Measurements from ENCODE around the gene MERTK.
"Not testable (repeated sequence)": the region's sequence is repeated elsewhere in the genome, so short reads cannot be mapped to it uniquely, and the experiment has no call there.

The MERTK gene

DNA sequence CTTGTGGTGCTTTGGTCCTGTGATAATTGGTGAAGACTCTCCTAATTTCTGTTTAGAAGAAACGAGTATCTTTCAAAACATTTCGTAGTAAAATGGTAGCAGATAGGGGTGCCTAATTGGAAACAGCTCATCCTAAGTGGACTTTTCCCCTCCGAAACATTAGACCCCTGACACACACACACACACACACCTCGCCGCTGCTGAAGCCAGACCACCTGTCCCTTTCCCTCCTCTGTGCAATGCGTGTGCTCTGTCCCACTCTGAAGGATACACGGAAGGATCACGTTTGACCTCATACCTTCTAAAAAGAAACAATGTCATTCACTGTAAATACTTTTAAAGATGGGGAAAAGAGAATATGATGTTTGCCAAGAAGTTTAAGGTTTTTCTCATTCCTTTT lies 120.4 kb downstream of the MERTK start:
- DNase-seq, result no peak

DNA sequence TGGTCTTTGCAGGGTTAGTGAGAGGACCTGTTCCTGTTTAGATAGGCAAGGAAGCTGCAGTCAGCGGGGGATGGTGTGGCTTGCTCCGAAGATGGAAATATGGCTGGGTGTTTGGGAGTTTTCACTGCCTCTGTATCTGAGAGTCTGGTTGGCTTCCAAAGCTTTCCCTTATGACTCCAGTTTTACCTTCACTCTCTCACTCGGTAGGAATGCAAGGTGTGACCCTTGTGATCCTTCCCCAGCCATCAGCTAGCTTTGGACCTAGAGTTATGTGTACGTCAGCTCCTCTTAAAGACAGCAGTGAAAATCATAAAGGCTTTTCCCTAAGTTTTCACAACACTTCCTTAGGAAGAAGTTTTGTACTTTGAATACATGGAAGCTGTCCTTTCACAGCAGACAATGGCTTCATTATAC lies 121.2 kb downstream of the MERTK start:
- no peak for DNase-seq

DNA sequence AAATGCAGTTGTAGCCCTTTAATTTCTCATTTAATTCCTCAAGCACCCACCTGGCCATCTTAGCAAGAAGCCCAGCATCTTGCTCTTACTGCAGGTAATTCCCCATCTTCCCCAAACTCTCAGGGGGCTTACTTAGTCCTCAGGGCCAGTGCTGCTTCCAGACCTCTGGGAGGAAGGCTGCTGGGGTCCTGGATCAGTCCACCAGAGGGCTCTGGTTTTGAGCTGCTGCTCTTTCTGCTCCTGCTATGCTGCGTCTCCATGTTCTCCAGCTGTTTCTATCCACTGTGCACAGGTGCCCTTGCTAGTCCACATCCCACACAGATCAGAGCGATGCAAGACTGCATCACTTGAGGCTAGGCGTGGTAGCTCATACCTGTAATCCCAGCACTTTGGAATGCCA lies 122.2 kb downstream of the MERTK start:
- no peak for DNase-seq

DNA sequence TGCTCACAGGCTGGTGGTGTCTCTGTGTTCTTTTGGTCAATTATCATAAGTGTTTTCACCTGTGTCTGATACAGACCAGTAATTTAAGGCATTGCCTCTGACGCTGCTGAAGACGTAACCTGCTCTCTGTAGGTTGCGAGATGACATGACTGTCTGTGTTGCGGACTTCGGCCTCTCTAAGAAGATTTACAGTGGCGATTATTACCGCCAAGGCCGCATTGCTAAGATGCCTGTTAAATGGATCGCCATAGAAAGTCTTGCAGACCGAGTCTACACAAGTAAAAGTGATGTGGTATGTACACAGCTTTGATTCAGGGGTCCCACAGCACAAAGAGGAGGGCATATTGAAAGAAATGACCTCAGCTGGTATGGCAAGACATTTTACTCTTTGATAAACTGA lies 122.9 kb downstream of the MERTK start:
- DNase-seq, result no peak

DNA sequence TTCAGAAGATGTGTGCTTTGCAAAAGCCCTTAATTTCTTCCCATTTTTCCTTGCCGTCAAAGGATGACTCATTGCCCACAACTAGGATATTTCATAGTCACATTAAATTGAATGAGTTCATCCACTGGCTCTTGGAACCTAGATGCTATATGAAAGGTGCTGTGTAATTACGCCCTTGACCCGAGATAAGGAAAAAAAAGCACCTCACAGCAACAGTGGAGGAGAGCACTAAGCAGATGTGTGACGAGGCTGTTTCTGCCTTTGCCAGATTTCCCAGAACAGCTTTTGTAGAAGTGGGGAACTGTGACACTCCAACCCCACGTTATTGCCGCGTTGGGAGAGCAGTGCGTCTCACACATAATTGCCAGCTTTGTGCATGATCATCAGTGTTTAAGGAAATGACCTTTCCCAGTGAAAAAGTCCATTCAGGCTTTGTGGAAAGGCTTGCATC lies 123.4 kb downstream of the MERTK start:
- no peak for DNase-seq

DNA sequence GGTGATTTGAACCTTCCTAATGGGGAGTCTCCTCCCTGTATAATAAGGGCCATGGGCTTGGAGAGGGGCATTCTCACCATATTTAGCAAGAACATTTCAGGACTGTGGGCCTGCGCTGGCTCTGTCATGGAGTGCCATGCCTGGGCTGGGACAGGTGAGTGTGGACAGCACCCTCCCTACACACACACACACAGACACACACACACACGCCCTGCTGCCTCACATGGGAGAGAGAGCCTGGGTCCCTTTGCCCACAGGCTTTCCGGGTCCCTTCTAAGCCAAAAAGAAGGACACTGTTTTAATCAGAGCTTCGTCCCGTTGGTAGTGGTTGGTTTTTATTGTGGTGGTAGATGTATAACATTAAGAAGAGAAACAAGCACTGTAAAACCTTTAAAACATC lies 125.3 kb downstream of the MERTK start:
- no peak for DNase-seq

DNA sequence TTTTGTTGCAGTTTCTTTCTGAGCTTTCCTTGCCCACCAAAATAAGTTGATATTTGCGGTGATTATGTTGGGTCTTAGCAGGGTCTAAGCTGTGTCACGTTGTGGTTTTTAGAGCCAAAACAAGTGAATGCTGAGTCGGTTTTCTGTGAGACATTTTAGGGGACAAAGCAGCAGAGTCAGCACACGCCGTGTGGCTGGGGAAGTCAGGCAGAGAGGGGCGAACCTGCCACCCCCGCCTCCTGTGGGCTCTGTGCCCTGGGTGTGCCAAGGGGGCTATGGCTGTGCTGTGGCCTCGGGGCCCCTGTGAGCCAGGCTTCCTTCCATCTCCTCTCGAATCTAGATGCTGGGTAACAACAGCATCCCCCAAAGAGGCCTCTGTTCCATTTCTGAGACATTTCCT lies 125.8 kb downstream of the MERTK start:
- DNase-seq, result no peak

DNA sequence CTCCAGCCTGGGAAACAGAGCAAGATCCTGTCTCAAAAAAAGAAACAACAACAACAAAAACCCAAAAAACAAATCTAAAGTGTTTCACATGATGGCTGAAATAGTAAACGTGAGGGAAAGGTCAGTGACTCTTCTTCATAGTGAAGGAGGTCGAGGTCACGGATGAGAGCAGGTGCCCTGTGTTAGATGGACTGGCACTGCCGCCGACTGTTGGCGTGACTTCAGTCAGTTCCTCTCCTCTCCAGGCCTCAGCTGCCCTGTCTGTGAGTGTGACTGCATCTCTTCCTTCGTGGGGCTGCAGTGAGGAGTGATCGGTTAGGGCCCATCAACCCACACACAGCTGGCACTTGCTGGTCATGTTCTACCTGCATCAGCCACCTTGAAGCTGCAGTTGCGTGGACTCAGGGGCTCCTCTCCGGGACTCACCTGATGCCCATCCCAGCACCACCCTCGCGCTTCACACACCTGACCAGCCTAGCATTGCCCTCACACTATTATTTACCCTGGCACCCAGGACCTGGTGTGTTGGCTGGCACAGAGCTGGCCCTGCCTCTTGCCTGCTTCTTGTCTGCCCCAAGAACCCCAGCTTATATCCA lies 126.6 kb downstream of the MERTK start:
- DNase-seq, result no peak

DNA sequence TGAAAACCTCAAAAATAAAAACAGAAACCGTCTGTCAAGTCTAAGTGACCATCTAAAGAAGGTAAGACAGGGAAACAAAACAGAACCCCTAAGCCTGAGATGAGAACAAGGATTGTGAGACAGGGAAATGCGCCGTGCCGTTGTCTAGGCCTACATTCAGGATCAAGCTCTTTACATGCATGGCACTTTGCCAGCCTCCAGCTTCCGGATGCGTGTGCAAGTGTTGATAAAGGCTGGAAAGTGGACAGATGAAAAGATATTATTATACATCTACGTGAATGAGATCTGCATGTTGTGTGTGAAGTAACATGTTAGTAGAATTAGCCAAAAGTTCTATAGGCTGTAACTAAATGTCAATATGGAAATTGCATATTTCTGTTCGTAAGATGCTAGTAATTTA lies 128.1 kb downstream of the MERTK start:
- DNase-seq, result no peak

DNA sequence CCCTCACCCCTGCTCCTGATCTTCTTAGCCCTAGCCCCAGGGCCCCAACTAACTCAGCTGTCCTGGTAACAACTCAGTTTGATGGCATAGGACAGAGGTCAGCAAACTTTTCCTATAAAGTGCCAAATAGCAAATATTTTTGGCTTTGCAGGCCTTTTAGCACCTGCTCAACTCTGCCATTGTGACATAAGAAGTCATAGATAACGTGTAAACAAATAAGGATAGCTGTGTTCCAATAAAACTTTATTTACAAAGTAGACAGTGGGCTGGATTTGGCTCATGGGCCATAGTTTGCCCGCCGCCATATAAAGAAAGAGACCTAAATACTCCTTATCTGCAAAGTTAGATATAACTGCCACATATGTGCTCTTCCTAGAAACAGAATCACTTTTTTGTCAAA lies 129.4 kb downstream of the MERTK start:
- no peak for DNase-seq

DNA sequence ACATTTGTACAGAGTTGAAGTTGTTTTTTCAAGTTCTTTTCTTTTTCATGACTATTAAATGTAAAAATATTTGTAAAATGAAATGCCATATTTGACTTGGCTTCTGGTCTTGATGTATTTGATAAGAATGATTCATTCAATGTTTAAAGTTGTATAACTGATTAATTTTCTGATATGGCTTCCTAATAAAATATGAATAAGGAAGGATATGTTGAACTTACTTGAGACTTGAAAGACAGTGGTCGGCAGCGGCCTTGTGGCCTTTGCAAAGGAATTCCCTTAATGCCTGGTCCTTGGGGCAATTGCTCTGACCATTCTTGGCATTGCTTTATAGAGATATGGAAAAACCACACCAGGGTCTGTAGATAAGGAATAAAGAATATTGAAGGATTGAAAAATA lies 130.8 kb downstream of the MERTK start:
- DNase-seq, result no peak

DNA sequence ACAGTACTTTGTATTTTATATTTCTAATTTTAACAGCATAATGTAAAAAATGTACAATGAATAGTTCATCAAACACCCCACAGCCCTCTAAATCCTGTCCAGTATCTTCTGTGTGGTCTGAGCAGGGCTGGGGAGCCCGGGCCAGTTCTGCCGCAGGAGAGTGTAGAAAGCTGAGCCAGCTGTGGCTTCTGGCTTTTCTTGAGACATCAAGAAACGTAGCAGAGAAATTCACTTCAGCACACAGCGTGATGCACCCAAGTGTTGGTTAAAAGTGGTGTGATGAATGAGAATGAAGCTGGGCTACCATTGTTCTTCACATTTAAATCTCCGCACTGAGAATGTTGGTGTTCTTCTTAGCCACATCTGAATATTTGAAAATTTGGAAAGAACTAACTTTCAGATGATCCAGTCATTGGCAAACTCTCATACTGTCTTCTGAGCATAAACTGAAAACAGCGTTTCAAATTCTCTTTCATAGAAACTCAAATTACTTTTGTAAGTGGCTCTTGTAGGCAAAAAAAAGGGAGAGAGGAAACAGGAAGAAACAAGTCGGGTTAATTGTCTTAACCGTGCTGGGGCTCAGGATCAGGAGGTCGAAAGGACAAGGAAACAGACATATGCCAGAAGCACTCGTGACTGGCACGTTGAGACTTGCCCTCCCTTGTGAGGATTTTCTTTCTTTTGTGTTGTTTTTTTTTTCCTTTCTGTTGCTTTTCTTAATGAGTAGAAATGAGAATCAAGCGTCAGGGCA lies 133.2 kb downstream of the MERTK start:
- peak; percentile 55 for DNase-seq

DNA sequence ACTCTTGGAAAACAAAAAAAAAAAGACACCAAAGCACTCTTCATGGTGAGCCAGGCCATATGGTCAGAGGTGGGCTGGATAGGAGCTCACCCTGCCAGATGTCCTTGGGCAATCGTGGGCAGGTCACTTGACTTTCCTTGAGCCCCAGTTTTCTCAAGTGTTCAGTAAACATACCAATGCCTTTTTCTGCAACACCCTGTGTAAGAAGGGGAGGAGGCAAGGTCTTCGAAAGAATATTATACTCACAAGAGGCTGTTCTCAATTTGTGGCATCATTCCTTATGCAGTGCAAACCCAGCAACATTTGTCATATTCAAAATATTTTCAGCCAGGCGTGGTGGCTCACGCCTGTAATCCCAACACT lies 133.8 kb downstream of the MERTK start:
- peak; percentile 38 for DNase-seq

DNA sequence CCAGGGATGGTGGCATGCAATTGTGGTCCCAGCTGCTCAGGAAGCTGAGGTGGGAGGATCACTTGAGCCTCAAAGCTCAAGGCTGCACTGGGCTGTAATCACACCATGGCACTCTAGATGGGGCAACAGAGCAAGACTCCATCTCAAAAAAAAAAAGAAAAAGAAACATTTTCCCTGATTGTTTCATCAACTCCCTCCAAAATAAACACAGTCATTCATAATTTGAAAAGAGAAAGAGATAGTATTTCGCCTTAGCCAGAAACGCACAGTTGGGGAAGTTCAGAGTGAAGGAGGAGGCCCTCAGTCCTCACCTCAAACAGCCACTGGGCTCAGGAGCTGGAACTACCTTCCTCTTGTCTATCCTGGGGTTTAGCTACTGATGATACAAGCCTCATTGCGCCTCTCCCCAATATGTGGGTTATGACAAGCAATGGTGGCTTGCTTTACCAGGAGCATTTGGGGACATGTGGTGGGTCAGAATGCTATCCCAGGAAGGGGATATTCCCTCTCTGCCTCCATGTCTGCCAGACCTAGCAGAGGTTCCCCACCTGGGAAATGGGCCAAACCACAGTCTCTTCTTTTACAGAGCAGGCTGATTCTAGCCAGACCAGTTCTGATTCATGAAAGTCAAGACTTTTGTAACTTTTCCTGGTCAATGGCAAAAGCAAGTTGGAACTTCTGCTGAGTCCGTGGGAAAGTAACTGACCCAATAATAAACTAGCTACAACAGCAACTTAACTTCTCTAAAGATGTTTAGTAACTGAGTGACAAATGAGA lies 134.5 kb downstream of the MERTK start:
- DNase-seq, result peak; percentile 21

DNA sequence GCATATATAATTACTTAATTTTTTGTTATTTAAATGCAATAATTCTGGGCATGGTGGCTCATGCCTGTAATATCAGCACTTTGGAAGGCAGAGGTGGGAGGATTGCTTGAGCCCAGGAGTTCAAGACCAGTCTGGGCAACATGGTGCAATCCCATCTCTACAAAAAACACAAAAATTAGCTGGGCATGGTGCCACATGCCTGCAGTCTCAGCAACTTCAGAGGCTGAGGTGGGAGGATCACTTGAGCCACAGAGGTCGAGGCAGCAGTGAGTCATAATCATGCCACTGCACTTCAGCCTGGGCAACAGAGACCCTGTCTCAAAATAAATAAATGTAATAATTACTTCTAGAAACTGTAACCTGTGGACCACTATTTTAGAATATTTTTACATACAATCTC lies 135.2 kb downstream of the MERTK start:
- peak; percentile 21 for DNase-seq

DNA sequence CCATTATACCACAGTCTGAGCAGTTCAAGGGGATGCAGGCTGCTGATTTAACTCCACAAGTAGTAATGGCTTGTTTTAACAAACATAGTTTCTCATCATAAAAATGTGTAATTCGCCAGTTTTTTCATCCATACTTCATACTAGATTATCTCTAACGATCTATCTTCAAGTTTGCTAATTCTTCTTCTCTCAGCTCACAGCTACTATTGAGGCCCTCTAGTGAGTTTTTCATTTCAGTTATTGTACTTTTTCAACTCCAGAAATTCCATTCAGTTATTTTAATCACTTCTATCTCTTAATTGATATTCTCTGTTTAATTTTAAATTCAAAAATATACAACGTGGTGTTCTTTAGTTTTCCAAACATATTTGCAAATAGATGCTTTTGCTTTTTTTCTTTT lies 136.5 kb downstream of the MERTK start:
- no peak for DNase-seq

DNA sequence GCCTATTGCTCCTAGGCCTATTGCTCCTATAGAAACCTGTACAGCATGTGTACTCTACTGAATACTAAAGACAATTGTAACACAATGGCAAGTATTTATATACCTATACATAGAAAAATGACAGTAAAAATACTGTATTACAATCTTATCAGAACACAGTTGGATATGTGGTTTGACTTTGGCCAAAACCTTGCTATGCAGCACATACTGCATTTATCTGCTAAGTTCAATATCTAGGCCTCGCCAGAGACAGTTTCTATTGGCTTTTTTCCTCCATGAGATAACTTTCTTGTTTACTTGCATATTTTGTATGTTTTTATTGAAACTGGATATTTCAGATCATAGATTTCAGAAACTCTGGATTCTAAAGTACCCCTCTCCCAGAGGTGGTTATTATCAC lies 137.4 kb downstream of the MERTK start:
- DNase-seq, result no peak

DNA sequence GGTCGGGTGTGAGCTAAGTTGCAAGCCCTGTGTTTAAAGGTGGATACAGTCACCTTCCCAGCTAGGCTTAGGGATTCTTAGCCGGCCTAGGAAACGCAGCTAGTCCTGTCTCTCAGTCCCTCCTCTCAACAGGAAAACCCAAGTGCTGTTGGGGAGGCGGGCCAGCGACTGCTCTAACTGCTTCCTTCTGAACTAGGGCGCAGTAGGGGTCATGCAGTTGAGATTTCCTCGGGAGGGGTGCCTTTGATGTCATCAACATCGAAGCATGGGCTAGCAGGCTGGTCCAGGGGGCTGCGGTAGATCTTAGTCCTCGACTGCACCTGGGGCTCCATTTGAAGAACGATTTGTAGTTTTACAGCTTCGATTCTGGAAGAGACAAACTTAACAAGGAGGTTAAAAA lies 141.1 kb downstream of the MERTK start:
- not testable (repeated sequence) for DNase-seq

DNA sequence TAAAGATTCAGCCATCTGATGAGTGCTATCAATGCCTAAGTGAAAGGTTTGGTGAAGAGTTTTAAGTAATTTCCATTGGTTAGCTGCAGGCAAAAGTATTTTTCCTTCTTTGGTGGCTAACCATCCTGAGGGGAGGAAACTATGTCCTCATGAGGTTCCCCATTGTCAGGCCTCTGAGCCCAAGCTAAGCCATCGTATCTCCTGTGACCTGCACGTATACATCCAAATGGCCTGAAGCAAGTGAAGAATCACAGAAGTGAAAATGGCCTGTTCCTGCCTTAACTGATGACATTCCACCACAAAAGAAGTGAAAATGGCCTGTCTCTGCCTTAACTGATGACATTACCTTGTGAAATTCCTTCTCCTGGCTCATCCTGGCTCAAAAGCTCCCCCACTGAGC lies 141.7 kb downstream of the MERTK start:
- DNase-seq, result peak; percentile 36

DNA sequence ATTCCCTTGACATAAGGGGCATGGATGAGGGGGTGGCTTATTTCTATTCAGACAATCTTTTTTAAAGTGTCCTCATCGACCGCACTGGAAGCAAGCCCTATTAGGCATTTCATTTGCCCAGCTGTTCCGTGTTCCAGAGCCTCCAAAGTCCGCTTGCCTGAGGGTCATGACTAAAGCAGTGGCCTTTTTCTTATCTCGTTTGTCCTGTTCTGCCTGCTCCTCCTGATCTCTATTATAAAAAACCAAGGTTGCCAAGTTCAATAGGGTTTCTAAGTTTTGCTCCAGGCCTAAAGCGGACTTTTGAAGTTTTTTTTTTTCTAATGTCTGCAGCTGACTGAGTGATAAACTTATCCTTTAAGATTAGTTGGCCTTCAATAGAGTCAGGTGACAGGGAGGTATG lies 143.1 kb downstream of the MERTK start:
- not testable (repeated sequence) for DNase-seq

DNA sequence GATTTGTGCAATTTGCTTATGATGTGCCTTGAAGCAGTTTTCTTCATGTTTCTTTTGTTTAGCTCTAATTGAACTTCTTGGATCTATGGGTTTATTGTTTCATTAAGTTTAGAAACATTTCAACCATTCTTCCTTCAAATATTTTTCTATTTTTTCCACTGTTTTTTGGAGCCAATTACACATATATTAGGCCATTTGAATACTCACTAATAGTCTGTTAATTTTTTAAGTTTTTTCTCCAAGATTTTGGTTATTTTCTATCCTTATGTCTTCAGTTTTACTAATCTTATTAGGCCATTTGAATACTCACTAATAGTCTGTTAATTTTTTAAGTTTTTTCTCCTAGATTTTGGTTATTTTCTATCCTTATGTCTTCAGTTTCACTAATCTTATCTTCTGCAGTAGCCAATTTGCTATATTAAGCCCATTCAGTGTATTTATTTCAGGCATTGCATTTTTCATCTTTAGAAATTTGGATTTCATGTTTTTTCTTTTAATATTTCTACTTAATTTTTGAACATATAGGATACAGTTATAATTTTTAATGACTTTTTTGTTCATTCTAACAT lies 147.1 kb downstream of the MERTK start:
- DNase-seq, result no peak

DNA sequence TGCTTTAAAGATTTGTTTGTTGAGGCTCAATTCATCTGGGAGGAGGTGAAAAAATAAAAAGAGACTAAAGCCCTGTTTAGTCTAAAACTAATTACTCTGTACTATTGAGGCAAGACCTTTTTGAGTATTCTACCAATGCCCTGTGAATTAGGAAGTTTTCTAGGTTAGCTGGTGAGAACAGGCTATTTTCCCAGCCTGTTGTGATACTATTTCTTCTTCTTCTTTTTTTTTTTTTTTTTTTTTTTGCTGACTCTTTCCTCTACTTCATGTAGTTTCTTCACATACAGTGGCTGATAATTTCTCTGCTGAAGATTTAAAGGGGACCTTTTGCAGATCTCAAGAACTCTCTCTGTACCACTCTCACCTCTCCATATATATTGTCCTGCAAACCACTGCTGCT lies 147.8 kb downstream of the MERTK start:
- DNase-seq, result peak; percentile 11

DNA sequence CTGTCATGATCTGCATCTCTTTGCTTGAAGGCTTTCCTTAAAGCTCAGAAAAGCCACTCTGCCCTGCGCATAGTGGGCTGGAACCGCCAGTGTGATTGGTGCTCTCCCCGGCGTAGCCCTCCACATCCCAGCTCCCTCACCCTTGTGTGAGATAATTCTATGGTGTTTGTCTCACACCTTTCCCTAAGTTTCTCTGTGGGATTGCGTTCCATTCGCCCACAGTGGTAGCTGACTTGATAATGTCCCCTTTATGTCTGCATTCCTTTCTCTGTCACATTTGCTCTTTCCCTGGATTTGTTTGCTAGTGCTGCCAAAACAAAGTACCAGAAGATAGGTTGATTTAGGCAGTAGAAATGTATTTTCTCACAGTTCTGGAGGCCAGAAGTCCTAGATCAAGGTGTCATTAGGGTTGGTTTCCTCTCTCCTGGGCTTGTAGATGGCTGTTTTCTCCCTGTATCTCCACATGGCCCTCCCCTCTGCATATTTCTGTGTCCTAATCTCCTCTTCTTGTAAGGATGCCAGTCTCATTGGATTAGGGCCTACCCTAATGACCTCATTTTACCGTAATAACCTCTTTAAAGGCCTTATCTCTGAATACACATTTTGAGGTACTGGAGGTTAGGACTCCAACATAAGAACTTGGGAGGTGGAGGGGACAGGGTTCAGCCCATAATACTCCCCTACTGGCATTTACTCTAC lies 149.3 kb downstream of the MERTK start:
- DNase-seq, result no peak

Measured in MV-4-11 (cell line).